ENCODE data around the gene ARHGAP28.

- TF ChIP-seq RFX5 (IDR thresholded peaks at IDR 0.05; ENCODE audit: low read length), result no peak
- TF ChIP-seq CTCF (IDR thresholded peaks at IDR 0.05), result no peak
- TF ChIP-seq SIN3A (IDR thresholded peaks at IDR 0.05; ENCODE audit: borderline replicate concordance, low read depth, low read length), result no peak
- no peak for TF ChIP-seq SMC3 (IDR thresholded peaks at IDR 0.05; ENCODE audit: low read depth, low read length)
- TF ChIP-seq RAD21 (IDR thresholded peaks at IDR 0.05; ENCODE audit: low read length), result no peak
- no peak for TF ChIP-seq POLR2AphosphoS5 (IDR thresholded peaks at IDR 0.05; ENCODE audit: low read depth, low read length)
- no peak for TF ChIP-seq GABPA (IDR thresholded peaks at IDR 0.05; ENCODE audit: low read depth)
- no peak for TF ChIP-seq ZBTB33 (IDR thresholded peaks at IDR 0.05; ENCODE audit: borderline replicate concordance, low read depth)
- TF ChIP-seq REST (IDR thresholded peaks at IDR 0.05; ENCODE audit: low read depth, low read length), result no peak
- TF ChIP-seq EP300 (IDR thresholded peaks at IDR 0.05; ENCODE audit: borderline replicate concordance in 1 of 2, low read depth in 1 of 2, low read length in 1 of 2), result no peak
- no peak for TF ChIP-seq USF2 (IDR thresholded peaks at IDR 0.05; ENCODE audit: borderline replicate concordance, low read depth, low read length)
- no peak for TF ChIP-seq JUND (IDR thresholded peaks at IDR 0.05)
- no peak for TF ChIP-seq NRF1 (IDR thresholded peaks at IDR 0.05; ENCODE audit: low read depth, low read length)
Measured at GRCh38 chr18:6881034-6881820, 151.7 kb downstream of the ARHGAP28 start.
